Heart left ventricle (tissue), 13 donors: ENCODE data around the gene EHMT2.

Experiments used
- CTCF ChIP-seq, 12 donors: fragments of 200-600 bp; sonication (generic) in 4 of 12; IDR thresholded peaks; one replicate each; pipeline versions ENCODE4 v1.5.0 to v1.8.0; 2018 to 2022; ENCODE audit warnings: antibody characterized with exemption in 12 of 12, mild to moderate bottlenecking in 5 of 12
- POLR2A ChIP-seq, 2 donors: fragments of 450-650 bp; IDR thresholded peaks; one replicate each; pipeline ENCODE4 v1.6.1; 2017; ENCODE audit warnings: antibody characterized with exemption in 2 of 2, mild to moderate bottlenecking in 2 of 2, moderate library complexity in 2 of 2
- donor health status: ischemic (EF 13 %, LVEDD 7.1; RV severe dilation, severe dysfunction).
- donor health status: DM: no; HTN: yes; CAD: no.
- donor health status: DM: no; HTN: no; CAD: no.
- donor health status: ischemic (EF 25% LVEDD 6.9; RV normal size, moderate dysfunction).
- donor health status: ischemic (EF 25% LVEDD 5.7; RV mildly dilated, moderate dysfunction).
- donor health status: ischemic (EF 35%, LVEDD 5.7; RV mildly dilated, moderate dysfunction).
- donor health status: nonischemic (EF 11% LVEDD 7.7; RV severe dilation, severe dysfunction).
- donor health status: DM: yes; HTN: yes; CAD: no.
- donor health status: PGD.
- donor health status: ischemic (EF 29% LVEDD 5.4; RV normal size, mild dysfunction).
- donor health status: nonischemic (EF 23%, LVEDD 6.1; RV moderate dilation, normal function).

DNA sequence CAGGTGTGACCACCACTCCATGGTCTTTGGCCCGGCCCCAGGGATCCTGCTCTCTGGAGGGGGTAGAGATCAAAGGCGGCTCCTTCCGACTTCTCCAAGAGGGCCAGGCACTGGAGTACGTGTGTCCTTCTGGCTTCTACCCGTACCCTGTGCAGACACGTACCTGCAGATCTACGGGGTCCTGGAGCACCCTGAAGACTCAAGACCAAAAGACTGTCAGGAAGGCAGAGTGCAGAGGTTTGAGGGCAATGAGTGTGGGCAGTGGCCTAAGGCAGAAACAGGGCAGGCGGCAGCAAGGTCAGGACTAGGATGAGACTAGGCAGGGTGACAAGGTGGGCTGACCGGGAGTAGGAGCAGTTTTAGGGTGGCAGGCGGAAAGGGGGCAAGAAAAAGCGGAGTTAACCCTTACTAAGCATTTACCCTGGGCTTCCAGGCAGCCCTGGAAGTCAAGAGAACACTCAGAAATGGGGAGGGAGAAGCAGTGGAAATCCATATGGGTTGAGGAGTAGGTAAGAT is 48.9 kb upstream of the EHMT2 start:
- TF ChIP-seq CTCF (IDR thresholded peaks at IDR 0.05) (no peak), POLR2A (IDR thresholded peaks at IDR 0.05) (no peak)
